NCI-H82 treated with DMSO at 0.1 percent for 48 hours (cell line): ENCODE data around the gene DRGX.

Experiments used
- DNase-seq: peaks from one replicate; lab custom pipeline; 2025; ENCODE audit not compliant: unreplicated experiment; lab: John Stamatoyannopoulos, UW

Gene DRGX

DNA sequence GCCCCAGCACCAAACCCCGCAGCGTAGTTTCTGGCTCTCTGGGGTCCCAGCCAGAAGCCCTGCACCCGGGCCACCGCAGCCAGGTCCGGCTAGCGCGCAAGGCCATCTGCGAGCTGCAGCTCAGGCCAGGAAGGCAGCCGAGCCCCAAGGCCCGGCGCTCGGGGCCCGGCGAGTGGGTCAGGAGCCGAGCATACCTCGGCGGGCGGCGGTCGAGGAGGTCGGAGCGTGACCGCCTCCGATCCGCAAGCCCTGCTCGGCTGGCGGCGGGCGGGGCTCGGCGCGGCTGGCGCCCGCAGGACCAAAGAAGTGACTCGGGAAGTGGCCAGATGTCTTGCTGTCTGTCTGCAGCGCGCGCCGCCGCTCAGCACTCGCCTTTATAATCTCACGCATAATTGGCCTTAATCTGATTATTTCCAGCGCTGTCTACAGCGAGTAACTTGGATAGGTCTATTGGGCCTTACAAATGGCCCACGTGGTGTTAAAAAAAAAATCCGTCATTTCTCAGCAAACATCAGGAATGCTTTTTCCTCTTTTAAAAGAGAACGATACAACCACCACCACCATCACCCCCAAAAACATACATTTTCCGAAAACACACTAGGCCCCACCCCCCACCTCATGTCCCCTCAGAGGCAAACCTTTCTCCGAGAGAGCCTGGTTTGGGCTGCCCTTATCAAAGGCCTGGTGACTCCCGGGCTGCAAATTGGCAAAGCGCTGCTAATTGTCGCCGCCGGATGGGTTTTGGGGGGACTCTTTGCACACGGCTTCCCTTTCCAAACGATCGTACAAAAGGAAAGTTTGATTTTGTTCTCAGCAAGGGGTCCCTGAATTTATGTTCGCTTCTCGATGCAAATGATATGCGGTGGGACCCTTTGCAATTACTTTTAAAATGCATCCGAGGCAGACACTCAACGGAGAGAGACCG, at the start of gene DRGX:
Gene DRGX (minus strand): TSS at position 349 of the 925 bp plus-strand sequence. CDS start 649 bp downstream, outside the sequence.
- DNase-seq: peak; percentile 87

DNA sequence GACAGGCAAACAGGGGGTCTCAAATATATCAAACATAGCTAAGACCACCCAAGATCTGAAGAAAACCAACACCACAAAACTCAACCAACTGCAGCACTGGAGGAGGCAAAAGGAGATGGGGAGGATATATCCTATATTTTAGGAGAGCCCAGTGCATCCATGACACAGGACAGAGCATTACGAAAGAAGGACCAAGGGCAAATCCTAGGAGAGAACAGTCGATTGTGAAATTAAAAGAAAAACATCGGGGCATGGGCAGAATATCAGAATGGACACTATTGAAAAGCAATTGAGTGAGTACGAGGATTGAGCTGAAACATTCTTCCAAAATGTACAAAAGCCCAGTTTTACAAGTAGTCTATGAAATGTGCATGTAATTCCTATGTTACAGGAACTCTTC, 48.5 kb upstream of the DRGX start:
- DNase-seq: no peak

DNA sequence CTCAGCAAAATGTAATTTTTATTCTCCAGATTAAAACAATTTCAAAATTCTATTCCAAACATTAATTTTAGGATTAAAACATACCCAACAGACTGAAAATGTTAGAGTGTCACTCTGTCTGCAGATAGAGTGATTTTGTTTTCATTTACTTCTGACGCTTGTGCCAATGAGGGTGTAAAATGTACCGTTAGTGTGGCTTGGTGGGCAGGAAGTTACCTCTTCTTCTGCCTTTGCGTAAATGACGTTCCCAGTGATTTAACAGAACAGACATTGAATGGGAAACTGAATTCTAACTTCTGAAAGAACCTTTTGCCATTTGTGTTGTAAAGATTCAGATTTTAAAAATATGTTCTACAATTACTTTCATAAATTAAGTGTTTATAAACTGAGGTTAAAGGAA, 47.0 kb upstream of the DRGX start:
- no peak for DNase-seq

DNA sequence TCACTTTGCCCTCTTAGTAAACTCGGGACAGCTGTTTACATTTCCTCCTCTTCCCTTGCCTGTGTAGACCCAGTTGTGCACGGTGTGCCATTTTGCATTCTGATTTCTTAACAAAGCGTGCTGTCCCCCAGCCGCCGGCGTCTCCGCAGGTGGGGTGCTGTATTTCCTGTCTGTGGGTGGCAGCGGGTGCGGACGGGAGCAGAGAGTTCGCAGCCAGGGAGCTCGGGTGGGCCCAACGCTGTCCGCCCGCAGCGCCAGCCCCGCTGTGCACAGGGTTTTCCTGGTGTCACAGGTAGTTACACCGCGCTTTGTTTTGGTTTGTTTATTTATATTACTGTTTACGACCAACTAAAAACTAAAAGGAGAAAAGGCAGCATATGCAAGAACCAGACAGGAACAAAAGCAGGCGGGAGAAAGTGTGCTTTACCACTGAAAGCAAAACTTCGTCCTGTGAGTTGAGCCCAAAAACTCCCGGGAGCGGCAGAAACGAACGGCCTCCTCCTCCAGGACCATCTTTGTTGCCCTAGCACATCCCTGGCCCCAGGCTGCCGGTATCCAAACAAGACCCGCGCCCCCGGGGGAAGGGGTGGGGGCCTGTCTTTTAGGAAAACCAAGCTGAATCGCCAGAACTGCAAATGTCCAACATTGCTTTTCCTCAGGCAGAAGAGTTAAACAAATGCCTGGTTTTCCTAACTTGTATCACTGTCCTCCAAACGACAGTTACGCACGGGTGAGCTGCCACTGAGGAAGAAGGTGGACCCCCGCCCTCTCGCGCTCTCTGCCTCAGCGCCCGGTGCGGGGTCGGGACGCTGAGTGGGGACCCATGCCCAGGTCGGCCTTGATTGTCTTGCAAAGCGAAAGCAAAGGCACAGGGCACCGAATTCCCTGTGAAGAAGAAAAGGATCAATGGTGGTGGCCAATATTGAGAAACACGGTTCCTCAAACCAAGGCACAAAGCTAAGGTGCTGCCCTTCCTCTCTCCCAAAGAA, 45.9 kb upstream of the DRGX start:
- no peak for DNase-seq

DNA sequence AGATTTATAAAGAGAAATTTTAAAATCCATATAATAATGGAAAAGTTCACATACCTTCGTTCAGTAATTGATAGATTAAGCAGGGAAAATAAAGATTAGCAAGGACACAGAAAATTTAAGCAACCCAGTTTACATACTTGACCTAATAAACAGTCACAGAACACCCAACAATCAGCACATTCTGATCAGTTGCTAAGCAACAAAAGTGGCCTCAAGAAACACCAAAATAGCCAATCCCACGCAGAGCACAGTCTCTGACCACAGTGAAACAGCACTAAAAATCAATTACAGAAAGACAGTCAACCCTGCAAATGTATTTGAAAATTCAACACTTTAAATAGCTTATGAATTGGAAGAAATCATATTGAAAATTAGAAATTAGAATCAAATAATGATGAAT, 39.3 kb upstream of the DRGX start:
- DNase-seq: no peak

DNA sequence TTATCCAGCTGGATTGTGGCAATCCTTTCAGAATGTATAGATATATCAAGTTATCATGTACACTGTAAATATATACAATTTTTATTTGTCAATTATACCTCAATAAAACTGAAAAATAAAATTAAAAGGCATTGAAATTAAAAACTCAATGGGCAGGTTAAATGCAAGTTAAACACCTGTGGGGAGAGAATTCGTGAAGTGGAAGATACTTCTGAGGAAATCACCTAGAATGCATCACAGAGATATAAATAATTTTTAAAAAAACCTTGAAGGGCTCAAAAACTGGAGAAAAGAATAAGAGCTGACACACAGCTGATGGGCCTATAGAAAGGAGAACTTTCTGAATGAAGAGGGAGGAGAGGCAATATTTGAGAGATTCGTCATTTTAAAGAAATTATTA, 37.2 kb upstream of the DRGX start:
- no peak for DNase-seq

DNA sequence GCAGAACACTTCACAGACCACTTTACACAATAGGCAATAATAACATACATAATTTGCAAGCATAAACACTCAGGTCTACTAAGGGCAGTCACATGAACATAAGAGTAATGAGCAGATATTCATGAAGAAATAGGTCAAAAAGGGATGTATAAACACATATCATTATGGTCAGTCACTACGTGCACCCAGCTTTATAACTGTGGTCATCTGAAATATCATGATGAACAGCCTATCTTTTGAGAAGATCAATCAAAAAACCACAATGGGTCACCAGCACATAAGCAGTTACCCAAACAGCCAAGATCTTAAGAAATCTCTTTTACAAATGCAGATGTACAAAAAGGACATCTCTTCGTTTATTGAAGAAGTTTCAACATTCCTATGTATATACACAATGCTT, 35.5 kb upstream of the DRGX start:
- DNase-seq: no peak

DNA sequence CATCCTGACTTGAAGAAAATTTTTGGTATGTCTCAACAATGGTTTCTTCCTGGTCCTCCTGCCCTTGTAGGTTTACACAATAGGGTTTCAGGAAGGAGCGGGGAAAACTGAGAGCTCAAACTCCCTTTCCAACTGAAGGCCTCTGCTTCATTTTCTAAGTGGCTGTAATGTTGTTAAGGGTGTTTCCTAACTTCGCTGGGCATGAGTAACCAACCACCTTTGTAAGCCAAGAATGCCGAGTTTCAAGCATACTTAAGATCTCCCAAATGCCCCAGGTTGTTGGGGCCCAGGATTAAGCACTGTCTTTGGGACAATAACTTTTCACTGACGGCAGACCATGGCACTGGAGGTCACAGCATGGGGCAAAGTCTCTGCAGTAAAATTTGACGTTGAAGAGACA, 33.6 kb upstream of the DRGX start:
- no peak for DNase-seq

DNA sequence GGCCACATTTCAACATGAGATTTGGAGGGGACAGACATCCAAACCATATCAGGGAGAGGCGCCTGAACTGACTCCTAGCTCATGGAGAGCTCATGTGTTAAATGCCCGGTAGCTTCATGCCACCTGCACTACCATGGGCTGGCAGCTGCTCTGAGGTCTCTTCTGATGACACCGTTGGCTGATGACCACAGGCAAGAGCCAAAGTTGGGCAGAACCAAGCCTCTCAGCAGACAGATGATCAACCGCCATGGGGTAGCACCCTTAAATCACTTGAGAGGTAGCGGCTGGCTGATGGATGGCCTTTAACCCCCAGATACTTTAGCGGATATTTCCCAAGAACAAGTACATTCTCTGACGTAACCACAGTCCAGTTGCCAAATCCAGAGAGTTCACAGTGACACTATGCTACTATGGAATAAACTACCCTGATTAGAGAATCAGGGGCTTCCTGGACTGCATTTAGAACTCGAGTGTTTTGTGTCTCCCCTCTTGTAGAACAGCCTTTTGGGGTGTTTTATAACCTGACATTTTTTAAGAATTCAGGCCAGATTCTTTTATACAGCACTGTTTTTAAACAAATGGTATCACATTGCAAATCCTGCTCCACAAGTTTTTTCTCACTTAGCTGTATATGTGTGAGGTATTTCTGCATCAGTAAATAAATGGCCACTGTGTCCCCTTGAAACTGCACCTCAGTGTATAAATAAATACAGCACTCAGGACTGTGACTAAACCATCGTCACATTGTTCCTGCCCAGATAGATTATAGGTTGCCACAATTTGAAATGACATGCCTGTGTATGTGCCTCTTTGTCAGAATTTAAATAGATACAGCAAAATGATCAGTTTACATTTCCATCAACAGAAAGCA, 30.8 kb upstream of the DRGX start:
- no peak for DNase-seq

DNA sequence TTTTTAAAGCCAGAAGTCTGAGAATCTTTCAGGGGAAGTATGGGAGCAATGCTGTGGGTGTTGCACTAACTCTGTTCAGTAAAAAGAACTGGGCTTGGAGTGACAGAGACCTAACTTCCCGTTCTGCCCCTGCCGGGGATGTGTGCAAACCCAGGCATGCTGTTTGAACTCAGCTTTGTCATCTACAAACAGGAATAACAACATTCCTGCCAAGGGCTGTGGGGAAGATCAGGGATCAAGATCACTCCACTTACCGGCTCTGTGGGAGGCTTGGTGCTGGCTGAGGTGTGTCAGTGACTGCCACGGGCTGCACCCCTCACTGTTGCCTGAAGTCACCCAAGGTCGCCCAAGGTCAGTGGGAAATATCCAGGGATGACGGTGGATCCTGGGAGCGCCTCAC, 23.1 kb upstream of the DRGX start:
- no peak for DNase-seq

DNA sequence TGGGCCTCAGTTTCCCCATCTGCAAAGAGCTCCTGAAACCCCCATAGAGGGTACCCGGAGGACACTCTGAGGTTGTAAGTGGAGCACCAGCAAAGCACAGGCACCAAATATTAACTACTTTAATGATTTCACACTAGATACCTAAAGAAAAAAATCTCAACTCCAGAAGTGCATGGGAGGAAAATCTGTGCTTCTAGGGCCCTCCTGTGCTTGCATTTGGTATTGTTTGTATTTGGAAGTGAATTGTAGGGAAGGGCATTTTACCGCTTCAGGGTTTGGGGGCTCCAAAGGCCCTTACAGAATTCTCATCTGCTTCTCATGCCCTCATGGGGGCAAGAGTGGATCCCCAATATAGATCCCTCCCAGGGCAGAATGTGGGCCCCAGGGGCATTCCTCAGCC, 22.4 kb upstream of the DRGX start:
- no peak for DNase-seq

DNA sequence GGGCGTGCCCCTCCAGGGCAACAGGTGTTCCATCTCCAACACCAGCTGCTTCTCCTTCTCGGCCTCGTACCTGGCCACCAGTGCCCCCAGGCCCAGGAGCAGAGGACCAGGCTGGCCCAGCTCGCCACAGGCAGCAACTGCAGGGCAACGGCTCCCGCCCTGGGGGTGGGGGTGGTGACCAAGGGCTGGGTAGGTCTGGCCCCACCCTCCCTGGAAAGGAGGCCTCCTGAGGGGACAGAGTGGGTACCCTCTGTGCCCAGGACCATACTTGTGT, 22.1 kb upstream of the DRGX start:
- no peak for DNase-seq

DNA sequence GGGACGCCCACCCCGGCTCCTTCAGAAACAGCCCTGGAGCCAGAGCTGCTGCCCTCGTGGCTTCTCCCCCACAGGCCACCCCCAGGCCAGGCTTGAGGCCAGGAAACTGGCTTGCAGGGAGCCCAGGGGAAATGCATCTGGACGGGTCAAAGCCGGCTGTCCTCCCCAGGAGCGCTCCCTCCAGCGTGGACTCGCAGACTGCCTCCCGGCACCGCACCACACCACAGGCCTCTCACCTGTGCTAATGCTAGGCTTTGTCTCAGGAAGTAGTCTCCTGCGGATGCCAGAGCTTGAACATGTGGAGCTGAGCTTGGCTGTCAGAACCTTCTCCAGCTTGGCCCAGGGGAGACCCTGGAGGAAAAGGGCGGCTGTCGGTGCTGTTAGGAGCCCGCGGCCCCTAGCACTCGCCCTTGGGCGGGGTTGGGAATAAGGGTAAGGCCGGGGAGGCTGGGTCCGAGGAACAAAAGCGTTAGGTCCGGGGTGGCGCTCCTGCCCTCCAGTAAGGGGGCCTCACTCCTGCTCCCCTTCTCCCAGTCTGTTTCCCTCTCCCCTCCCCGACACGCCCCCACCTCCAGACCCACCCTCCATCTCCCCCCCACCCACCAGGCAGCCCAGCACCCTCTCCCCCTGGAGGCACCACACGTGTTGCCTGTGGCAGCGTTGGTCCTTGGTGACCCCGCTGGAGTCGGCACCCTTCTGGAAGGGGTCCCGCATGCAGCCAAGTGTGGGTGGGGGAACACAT, 21.6 kb upstream of the DRGX start:
- no peak for DNase-seq

DNA sequence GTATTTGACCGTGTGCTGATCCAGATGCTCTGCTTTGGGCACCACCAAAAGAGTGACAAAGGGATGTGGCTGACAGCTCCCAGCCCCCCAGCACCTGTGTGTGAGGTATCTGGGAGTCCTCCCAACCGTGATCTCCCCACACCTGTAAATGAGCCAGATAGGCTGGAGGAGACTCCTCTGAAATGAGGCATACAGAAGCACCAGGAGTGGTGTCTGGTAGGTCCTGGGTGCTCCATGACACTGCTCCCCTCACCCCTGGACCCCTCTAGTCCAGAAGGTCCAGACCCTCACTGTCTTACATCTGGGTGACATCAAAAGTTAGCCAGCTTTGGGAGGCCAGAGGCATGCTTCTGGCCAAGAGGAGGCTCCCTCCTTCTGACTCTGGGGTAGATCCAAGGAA, 20.0 kb upstream of the DRGX start:
- DNase-seq: no peak

DNA sequence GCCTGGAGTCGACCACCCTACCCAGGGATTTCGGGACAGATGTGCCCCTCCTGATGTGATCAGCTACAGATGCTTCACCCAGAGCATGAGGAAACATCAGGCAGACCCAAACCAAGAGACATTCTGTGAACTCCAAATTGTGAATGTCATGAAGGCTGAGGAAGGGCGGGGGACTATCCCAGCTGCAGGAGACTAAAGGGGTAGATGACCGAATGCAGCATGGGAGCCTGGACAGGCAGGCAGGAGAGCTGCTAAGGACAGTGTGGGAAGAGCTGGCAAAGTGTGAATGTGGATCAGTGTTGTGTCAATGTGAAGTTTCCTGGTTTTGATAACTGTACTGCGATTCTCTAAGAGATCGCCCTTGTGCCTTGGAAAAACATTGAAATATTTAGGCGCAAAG, 19.2 kb upstream of the DRGX start:
- no peak for DNase-seq

DNA sequence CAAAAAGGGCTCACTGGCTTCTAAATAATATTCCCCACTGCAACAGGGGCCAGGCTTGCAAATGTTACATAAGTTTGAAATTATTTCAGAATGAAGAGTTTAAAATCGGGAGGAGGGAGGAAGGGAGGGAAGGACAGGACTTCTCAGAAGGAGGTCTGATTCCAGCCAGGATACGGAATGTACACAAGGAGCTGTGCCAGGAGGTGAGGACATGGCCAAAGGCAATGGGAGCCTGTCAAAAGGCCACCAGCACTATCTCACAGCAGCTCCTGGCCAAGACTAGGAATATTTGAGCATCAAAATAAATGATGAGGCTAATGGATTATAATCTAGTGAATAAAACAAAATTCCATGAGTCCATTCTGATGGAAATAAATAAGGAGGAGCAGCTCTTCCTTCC, 18.6 kb upstream of the DRGX start:
- DNase-seq: no peak

DNA sequence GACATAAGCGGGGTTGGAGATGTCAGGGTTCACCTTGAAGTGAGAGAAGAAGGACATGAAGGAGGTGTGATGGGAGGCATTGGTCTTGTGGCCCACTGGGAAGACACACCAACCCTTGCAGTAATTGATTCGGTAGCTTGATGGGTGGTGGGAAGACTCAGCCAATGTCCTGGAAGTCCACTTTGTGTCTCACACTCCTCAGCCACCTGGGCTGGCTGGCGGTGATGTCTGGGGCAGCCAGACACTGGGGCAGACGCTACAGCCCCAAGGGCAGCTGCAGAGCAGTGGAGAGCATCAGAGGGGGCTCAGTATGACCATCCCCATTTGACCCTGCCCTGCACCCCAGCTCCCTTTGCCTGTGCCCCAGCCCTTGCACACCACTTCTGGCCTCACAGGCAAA, 16.7 kb upstream of the DRGX start:
- no peak for DNase-seq

DNA sequence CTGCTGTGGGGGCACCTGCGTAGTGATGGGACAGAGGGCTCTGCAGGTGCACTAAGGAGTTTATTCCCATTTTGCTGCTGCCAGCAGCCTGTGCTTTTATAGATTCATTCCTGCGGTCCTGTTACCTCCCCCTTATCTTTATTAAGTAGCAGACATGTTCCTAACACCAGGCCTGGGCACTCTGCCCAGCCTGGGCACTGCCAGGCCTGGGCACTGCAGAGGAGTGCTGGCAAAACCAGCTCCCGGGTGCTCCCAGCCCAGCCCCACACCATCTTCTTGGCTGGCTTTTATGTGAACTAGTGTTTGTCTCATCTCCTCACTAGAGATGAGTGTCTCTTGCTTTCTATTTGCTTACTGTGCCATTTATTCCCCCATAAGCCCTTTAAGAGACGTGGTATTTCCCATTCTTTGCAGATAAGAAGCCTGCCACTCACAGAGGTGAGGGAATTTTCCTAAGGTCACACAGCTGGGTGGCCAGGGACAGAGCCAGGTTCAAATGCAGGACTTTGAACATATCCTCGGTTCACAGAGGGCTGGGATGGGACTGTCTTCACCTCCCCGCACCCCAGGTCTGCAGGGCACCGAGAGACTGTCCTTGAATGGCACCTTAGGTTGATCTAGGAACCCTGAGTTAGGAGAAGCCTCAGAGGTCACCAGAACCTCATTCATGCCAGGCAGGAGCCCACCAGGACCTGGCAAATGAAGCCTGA, 14.6 kb upstream of the DRGX start:
- no peak for DNase-seq

DNA sequence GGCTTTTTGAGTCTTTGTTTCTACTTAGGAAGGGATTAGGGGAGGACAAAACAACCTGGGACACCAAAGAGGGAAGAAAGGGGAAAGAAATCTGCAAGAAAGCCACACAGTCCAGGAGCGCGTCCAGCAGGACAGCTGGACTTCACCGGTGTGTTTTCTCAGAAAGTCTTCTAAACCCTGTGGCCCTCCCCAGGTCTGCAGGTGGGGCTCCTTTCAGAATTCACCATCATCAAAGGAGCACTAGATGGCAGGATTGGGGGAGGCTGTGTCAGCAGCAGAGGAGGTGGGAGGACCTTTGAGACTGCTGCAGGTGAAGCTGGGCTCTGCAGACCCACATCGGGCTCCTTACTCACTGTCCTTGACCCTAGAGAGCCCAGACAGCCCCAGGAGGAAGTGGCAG, 13.9 kb upstream of the DRGX start:
- DNase-seq: no peak
